ENCODE results near the gene CCL3. TPM values are rescaled to one million over a fixed set of nuclear protein-coding genes. Genes with fewer than 3 reads are reported as not detected.

Gene CCL3
- polyA plus RNA-seq (2013, experiment 1 of 2) = 0.41 TPM
- polyA plus RNA-seq (2013, experiment 2 of 2) = 0.46 TPM

- Histone ChIP-seq H3K4me1 (ENCODE audit: control insufficient read depth, insufficient read depth, low read length, poor library complexity, severe bottlenecking) (no peaks in the 10 kb centered on the region), H3K27ac (ENCODE audit: low read depth, low read length, severe bottlenecking) (no peak within 1 kb of the TSS), H3K9me3 (ENCODE audit: control insufficient read depth, low read length) (no peaks in the 10 kb centered on the region), H3K36me3 (ENCODE audit: control insufficient read depth, insufficient read depth, low read length) (no peaks in the 10 kb centered on the region), H3K4me3 (ENCODE audit: extremely low read depth, insufficient read depth, low read length, poor library complexity, severe bottlenecking) (no peak within 1 kb of the TSS)
- WGBS, 2 experiments (ENCODE audit: insufficient coverage in 2 of 2) = 94 to 95% methylated on average over 7 of the region's 9 CpGs
Measured at GRCh38 chr17:36089888-36090836, at the start of gene CCL3. TSS of gene CCL3 (minus strand) at chr17:36090143. CDS start at chr17:36090058, 85 bp downstream.

- Histone ChIP-seq H3K4me1 (ENCODE audit: control insufficient read depth, insufficient read depth, low read length, poor library complexity, severe bottlenecking) (no peaks in the 10 kb centered on the region), H3K27ac (ENCODE audit: low read depth, low read length, severe bottlenecking) (no peak overlapping the region), H3K4me3 (ENCODE audit: extremely low read depth, insufficient read depth, low read length, poor library complexity, severe bottlenecking) (no peak overlapping the region), H3K9me3 (ENCODE audit: control insufficient read depth, low read length) (no peaks in the 10 kb centered on the region), H3K36me3 (ENCODE audit: control insufficient read depth, insufficient read depth, low read length) (no peaks in the 10 kb centered on the region)
- no CpG with 5 or more reads among the region's 1 CpG for WGBS, 2 experiments (ENCODE audit: insufficient coverage in 2 of 2)
Measured at GRCh38 chr17:36136439-36136838, 46.5 kb upstream of the CCL3 start.

GRCh38 chr17:36136036-36136435 is 46.1 kb upstream of the CCL3 start:
- WGBS, 2 experiments (ENCODE audit: insufficient coverage in 2 of 2) = 83 to 100% methylated on average over 1 of the region's 1 CpG
- H3K27ac ChIP-seq (ENCODE audit: low read depth, low read length, severe bottlenecking) = no peak overlapping the region
- no peak overlapping the region for H3K4me3 ChIP-seq (ENCODE audit: extremely low read depth, insufficient read depth, low read length, poor library complexity, severe bottlenecking)
- no peaks in the 10 kb centered on the region for H3K9me3 ChIP-seq (ENCODE audit: control insufficient read depth, low read length)
- H3K4me1 ChIP-seq (ENCODE audit: control insufficient read depth, insufficient read depth, low read length, poor library complexity, severe bottlenecking) = no peaks in the 10 kb centered on the region
- no peaks in the 10 kb centered on the region for H3K36me3 ChIP-seq (ENCODE audit: control insufficient read depth, insufficient read depth, low read length)

- Histone ChIP-seq H3K27ac (ENCODE audit: low read depth, low read length, severe bottlenecking) (no peak overlapping the region), H3K9me3 (ENCODE audit: control insufficient read depth, low read length) (no peaks in the 10 kb centered on the region), H3K36me3 (ENCODE audit: control insufficient read depth, insufficient read depth, low read length) (no peaks in the 10 kb centered on the region), H3K4me3 (ENCODE audit: extremely low read depth, insufficient read depth, low read length, poor library complexity, severe bottlenecking) (no peak overlapping the region), H3K4me1 (ENCODE audit: control insufficient read depth, insufficient read depth, low read length, poor library complexity, severe bottlenecking) (no peaks in the 10 kb centered on the region)
- 63 to 100% methylated on average over 1 to 2 of the region's 4 CpGs for WGBS, 2 experiments (ENCODE audit: insufficient coverage in 2 of 2)
Measured at GRCh38 chr17:36135465-36135864, 45.5 kb upstream of the CCL3 start.

- no peaks in the 10 kb centered on the region for H3K4me1 ChIP-seq (ENCODE audit: control insufficient read depth, insufficient read depth, low read length, poor library complexity, severe bottlenecking)
- no peaks in the 10 kb centered on the region for H3K9me3 ChIP-seq (ENCODE audit: control insufficient read depth, low read length)
- 90 to 96% methylated on average over 2 of the region's 4 CpGs for WGBS, 2 experiments (ENCODE audit: insufficient coverage in 2 of 2)
- H3K27ac ChIP-seq (ENCODE audit: low read depth, low read length, severe bottlenecking) = no peak overlapping the region
- H3K4me3 ChIP-seq (ENCODE audit: extremely low read depth, insufficient read depth, low read length, poor library complexity, severe bottlenecking) = no peak overlapping the region
- H3K36me3 ChIP-seq (ENCODE audit: control insufficient read depth, insufficient read depth, low read length) = no peaks in the 10 kb centered on the region
Measured at GRCh38 chr17:36133602-36134236, 43.8 kb upstream of the CCL3 start.

GRCh38 chr17:36132421-36132831 is 42.5 kb upstream of the CCL3 start:
- no peak overlapping the region for H3K4me3 ChIP-seq (ENCODE audit: extremely low read depth, insufficient read depth, low read length, poor library complexity, severe bottlenecking)
- WGBS, 2 experiments (ENCODE audit: insufficient coverage in 2 of 2) = 83 to 90% methylated on average over 1 of the region's 2 CpGs
- no peaks in the 10 kb centered on the region for H3K36me3 ChIP-seq (ENCODE audit: control insufficient read depth, insufficient read depth, low read length)
- no peaks in the 10 kb centered on the region for H3K9me3 ChIP-seq (ENCODE audit: control insufficient read depth, low read length)
- H3K4me1 ChIP-seq (ENCODE audit: control insufficient read depth, insufficient read depth, low read length, poor library complexity, severe bottlenecking) = no peaks in the 10 kb centered on the region
- no peak overlapping the region for H3K27ac ChIP-seq (ENCODE audit: low read depth, low read length, severe bottlenecking)

- Histone ChIP-seq H3K27ac (ENCODE audit: low read depth, low read length, severe bottlenecking) (no peak overlapping the region), H3K4me1 (ENCODE audit: control insufficient read depth, insufficient read depth, low read length, poor library complexity, severe bottlenecking) (no peaks in the 10 kb centered on the region), H3K36me3 (ENCODE audit: control insufficient read depth, insufficient read depth, low read length) (no peaks in the 10 kb centered on the region), H3K9me3 (ENCODE audit: control insufficient read depth, low read length) (no peaks in the 10 kb centered on the region), H3K4me3 (ENCODE audit: extremely low read depth, insufficient read depth, low read length, poor library complexity, severe bottlenecking) (no peak overlapping the region)
- WGBS, 2 experiments (ENCODE audit: insufficient coverage in 2 of 2) = 84 to 88% methylated on average over 2 to 3 of the region's 3 CpGs
Measured at GRCh38 chr17:36131931-36132330, 42.0 kb upstream of the CCL3 start.

- Histone ChIP-seq H3K9me3 (ENCODE audit: control insufficient read depth, low read length) (no peaks in the 10 kb centered on the region), H3K27ac (ENCODE audit: low read depth, low read length, severe bottlenecking) (no peak overlapping the region), H3K36me3 (ENCODE audit: control insufficient read depth, insufficient read depth, low read length) (no peaks in the 10 kb centered on the region), H3K4me3 (ENCODE audit: extremely low read depth, insufficient read depth, low read length, poor library complexity, severe bottlenecking) (no peak overlapping the region), H3K4me1 (ENCODE audit: control insufficient read depth, insufficient read depth, low read length, poor library complexity, severe bottlenecking) (no peaks in the 10 kb centered on the region)
- no CpG with 5 or more reads among the region's 2 CpGs for whole genome bisulfite sequencing, 2 experiments (ENCODE audit: insufficient coverage in 2 of 2)
Measured at GRCh38 chr17:36131421-36131820, 41.5 kb upstream of the CCL3 start.

GRCh38 chr17:36130346-36130745 is 40.4 kb upstream of the CCL3 start:
- H3K9me3 ChIP-seq (ENCODE audit: control insufficient read depth, low read length) = peaks cover 7% of the 10 kb centered on the region
- no peak overlapping the region for H3K4me3 ChIP-seq (ENCODE audit: extremely low read depth, insufficient read depth, low read length, poor library complexity, severe bottlenecking)
- no peaks in the 10 kb centered on the region for H3K36me3 ChIP-seq (ENCODE audit: control insufficient read depth, insufficient read depth, low read length)
- 79 to 88% methylated on average over 3 of the region's 5 CpGs for WGBS, 2 experiments (ENCODE audit: insufficient coverage in 2 of 2)
- no peaks in the 10 kb centered on the region for H3K4me1 ChIP-seq (ENCODE audit: control insufficient read depth, insufficient read depth, low read length, poor library complexity, severe bottlenecking)
- no peak overlapping the region for H3K27ac ChIP-seq (ENCODE audit: low read depth, low read length, severe bottlenecking)

GRCh38 chr17:36129616-36130015 is 39.7 kb upstream of the CCL3 start:
- no peaks in the 10 kb centered on the region for H3K4me1 ChIP-seq (ENCODE audit: control insufficient read depth, insufficient read depth, low read length, poor library complexity, severe bottlenecking)
- WGBS, 2 experiments (ENCODE audit: insufficient coverage in 2 of 2) = 69 to 71% methylated on average over 1 of the region's 1 CpG

More at GRCh38 chr17:36129616-36130015, 39.7 kb upstream of the CCL3 start:
- Histone ChIP-seq H3K4me3 (ENCODE audit: extremely low read depth, insufficient read depth, low read length, poor library complexity, severe bottlenecking) (no peak overlapping the region), H3K9me3 (ENCODE audit: control insufficient read depth, low read length) (peaks cover 10% of the 10 kb centered on the region), H3K27ac (ENCODE audit: low read depth, low read length, severe bottlenecking) (no peak overlapping the region), H3K36me3 (ENCODE audit: control insufficient read depth, insufficient read depth, low read length) (no peaks in the 10 kb centered on the region)
